GM23248 (cell line): ENCODE measurements around the gene PDLIM5.

Source experiments
- EZH2 ChIP-seq: fragments of 200-600 bp; sonication (generic); IDR thresholded peaks from 2 replicates; pipeline ENCODE4 v1.6.1; 2018; ENCODE audit warnings: antibody characterized with exemption, mild to moderate bottlenecking; ENCODE audit not compliant: insufficient read depth, poor library complexity, severe bottlenecking
- EZH2phosphoT487 ChIP-seq: fragments of 200-600 bp; sonication (generic); IDR thresholded peaks from 2 replicates; pipeline ENCODE4 v1.6.1; 2018; ENCODE audit warnings: antibody characterized with exemption, moderate library complexity, mild to moderate bottlenecking, low read depth; ENCODE audit not compliant: insufficient read depth

DNA sequence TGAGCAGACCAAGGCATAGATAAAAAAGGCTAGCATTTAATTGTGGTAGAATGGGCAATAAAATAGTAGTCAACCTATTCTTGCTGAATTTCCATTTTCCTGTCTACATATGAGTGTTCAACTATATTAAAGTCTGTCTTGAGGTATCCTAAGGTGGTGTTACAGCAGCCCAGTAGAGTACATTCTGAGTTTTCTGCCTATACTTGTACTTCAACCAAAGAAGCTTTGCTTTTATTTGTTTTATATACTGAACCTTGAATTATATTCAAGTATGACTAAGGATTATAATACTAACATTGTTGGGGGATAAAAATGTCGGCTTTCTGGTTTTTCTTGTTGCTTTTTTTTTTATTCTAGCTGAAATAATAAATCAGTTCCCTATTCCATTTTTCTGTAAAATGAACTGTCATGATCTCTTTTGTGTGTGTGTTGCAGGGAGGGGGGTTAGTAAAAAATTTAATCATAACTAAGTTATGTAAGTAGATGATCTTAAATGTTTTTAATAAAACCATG lies 106.7 kb downstream of the PDLIM5 start:
- no peak for TF ChIP-seq EZH2
- no peak for TF ChIP-seq EZH2phosphoT487
